ENCODE data around the gene RIMBP2. TPM values are rescaled to one million over a fixed set of nuclear protein-coding genes. Genes with fewer than 3 reads are reported as not detected.

RIMBP2 gene
- total and polyA plus RNA-seq, 4 donors, result 0.39 to 1.0 TPM; not detected in 2

- ATAC-seq (ENCODE audit: low FRiP score) (no peak), DNase-seq (no peak)
- H3K4me1 ChIP-seq (ENCODE audit: control insufficient read depth in 1 of 2, insufficient read depth in 2 of 2, low read length in 2 of 2), result no peaks in the 10 kb centered on the region
- WGBS, 2 donors, result 16 to 18% methylated on average over 11 of the region's 11 CpGs
- peaks cover 3% of the 10 kb centered on the region for H3K9me3 ChIP-seq (ENCODE audit: control insufficient read depth, low read length)
- intact Hi-C loops (cut with DNase I), result no loop called here
- no peak overlapping the region for H3K4me3 ChIP-seq (ENCODE audit: low read length in 2 of 2)
- H3K27ac ChIP-seq (ENCODE audit: low read depth in 1 of 2, low read length in 2 of 2), result no peak overlapping the region
- H3K27me3 ChIP-seq (ENCODE audit: control insufficient read depth in 1 of 2, insufficient read depth in 2 of 2, low read length in 1 of 2), result no peaks in the 10 kb centered on the region
- no peaks in the 10 kb centered on the region for H3K36me3 ChIP-seq (ENCODE audit: control insufficient read depth in 1 of 2, insufficient read depth in 2 of 2, low read length in 1 of 2)
These were observed 869 bp upstream of the RIMBP2 start for GRCh38 chr12:130716969-130717366.

GRCh38 chr12:130715150-130715997 is 725 bp downstream of the RIMBP2 start:
- Histone ChIP-seq H3K27ac (ENCODE audit: low read depth in 1 of 2, low read length in 2 of 2) (no peak overlapping the region), H3K4me3 (ENCODE audit: low read length in 2 of 2) (peak overlapping the region in 1 of 2 donors; percentile 28), H3K27me3 (ENCODE audit: control insufficient read depth in 1 of 2, insufficient read depth in 2 of 2, low read length in 1 of 2) (no peaks in the 10 kb centered on the region), H3K9me3 (ENCODE audit: control insufficient read depth, low read length) (peaks cover 3% of the 10 kb centered on the region), H3K36me3 (ENCODE audit: control insufficient read depth in 1 of 2, insufficient read depth in 2 of 2, low read length in 1 of 2) (no peaks in the 10 kb centered on the region), H3K4me1 (ENCODE audit: control insufficient read depth in 1 of 2, insufficient read depth in 2 of 2, low read length in 2 of 2) (no peaks in the 10 kb centered on the region)
- WGBS, 2 donors, result 0 to 1% methylated on average over 42 of the region's 42 CpGs
- ATAC-seq (ENCODE audit: low FRiP score), result peak; percentile 6
- no peak for DNase-seq
- intact Hi-C loops (cut with DNase I), result no loop called here

- ATAC-seq (ENCODE audit: low FRiP score) (peak; percentile 36), DNase-seq (no peak)
- Histone ChIP-seq H3K36me3 (ENCODE audit: control insufficient read depth in 1 of 2, insufficient read depth in 2 of 2, low read length in 1 of 2) (no peaks in the 10 kb centered on the region), H3K27me3 (ENCODE audit: control insufficient read depth in 1 of 2, insufficient read depth in 2 of 2, low read length in 1 of 2) (no peaks in the 10 kb centered on the region), H3K27ac (ENCODE audit: low read depth in 1 of 2, low read length in 2 of 2) (no peak overlapping the region), H3K9me3 (ENCODE audit: control insufficient read depth, low read length) (peaks cover 3% of the 10 kb centered on the region), H3K4me3 (ENCODE audit: low read length in 2 of 2) (peak overlapping the region in 1 of 2 donors; percentile 28), H3K4me1 (ENCODE audit: control insufficient read depth in 1 of 2, insufficient read depth in 2 of 2, low read length in 2 of 2) (no peaks in the 10 kb centered on the region)
- 1% methylated on average over 18 to 20 of the region's 20 CpGs for whole genome bisulfite sequencing, 2 donors
- intact Hi-C loops (cut with DNase I), result no loop called here
These were observed 1.4 kb downstream of the RIMBP2 start for GRCh38 chr12:130714591-130715149.

- no peaks in the 10 kb centered on the region for H3K4me1 ChIP-seq (ENCODE audit: control insufficient read depth in 1 of 2, insufficient read depth in 2 of 2, low read length in 2 of 2)
- peaks cover 3% of the 10 kb centered on the region for H3K9me3 ChIP-seq (ENCODE audit: control insufficient read depth, low read length)
- no peaks in the 10 kb centered on the region for H3K27me3 ChIP-seq (ENCODE audit: control insufficient read depth in 1 of 2, insufficient read depth in 2 of 2, low read length in 1 of 2)
- DNase-seq, result no peak
- 1 to 2% methylated on average over 18 to 20 of the region's 20 CpGs for WGBS, 2 donors
- H3K36me3 ChIP-seq (ENCODE audit: control insufficient read depth in 1 of 2, insufficient read depth in 2 of 2, low read length in 1 of 2), result no peaks in the 10 kb centered on the region
- intact Hi-C loops (cut with DNase I), result no loop called here
- peak; percentile 16 for ATAC-seq (ENCODE audit: low FRiP score)
- H3K4me3 ChIP-seq (ENCODE audit: low read length in 2 of 2), result no peak overlapping the region
- no peak overlapping the region for H3K27ac ChIP-seq (ENCODE audit: low read depth in 1 of 2, low read length in 2 of 2)
These were observed 2.0 kb downstream of the RIMBP2 start for GRCh38 chr12:130714091-130714590.

- intact Hi-C loops (cut with DNase I), result no loop called here
- Histone ChIP-seq H3K27ac (ENCODE audit: low read depth in 1 of 2, low read length in 2 of 2) (no peak overlapping the region), H3K27me3 (ENCODE audit: control insufficient read depth in 1 of 2, insufficient read depth in 2 of 2, low read length in 1 of 2) (no peaks in the 10 kb centered on the region), H3K4me3 (ENCODE audit: low read length in 2 of 2) (no peak overlapping the region), H3K36me3 (ENCODE audit: control insufficient read depth in 1 of 2, insufficient read depth in 2 of 2, low read length in 1 of 2) (no peaks in the 10 kb centered on the region), H3K4me1 (ENCODE audit: control insufficient read depth in 1 of 2, insufficient read depth in 2 of 2, low read length in 2 of 2) (no peaks in the 10 kb centered on the region), H3K9me3 (ENCODE audit: control insufficient read depth, low read length) (peaks cover 3% of the 10 kb centered on the region)
- 10 to 11% methylated on average over 18 of the region's 18 CpGs for WGBS, 2 donors
- DNase-seq (no peak), ATAC-seq (ENCODE audit: low FRiP score) (no peak)
These were observed 2.5 kb downstream of the RIMBP2 start for GRCh38 chr12:130713581-130713991.

- H3K4me3 ChIP-seq (ENCODE audit: low read length in 2 of 2), result no peak overlapping the region
- WGBS, 2 donors, result 74 to 79% methylated on average over 20 of the region's 20 CpGs
- DNase-seq (no peak), ATAC-seq (ENCODE audit: low FRiP score) (no peak)
- no peaks in the 10 kb centered on the region for H3K27me3 ChIP-seq (ENCODE audit: control insufficient read depth in 1 of 2, insufficient read depth in 2 of 2, low read length in 1 of 2)
- no peak overlapping the region for H3K27ac ChIP-seq (ENCODE audit: low read depth in 1 of 2, low read length in 2 of 2)
- intact Hi-C loops (cut with DNase I), result no loop called here
- no peaks in the 10 kb centered on the region for H3K4me1 ChIP-seq (ENCODE audit: control insufficient read depth in 1 of 2, insufficient read depth in 2 of 2, low read length in 2 of 2)
- H3K9me3 ChIP-seq (ENCODE audit: control insufficient read depth, low read length), result peaks cover under 1% of the 10 kb centered on the region
- H3K36me3 ChIP-seq (ENCODE audit: control insufficient read depth in 1 of 2, insufficient read depth in 2 of 2, low read length in 1 of 2), result no peaks in the 10 kb centered on the region
These were observed 3.6 kb downstream of the RIMBP2 start for GRCh38 chr12:130712346-130713065.

GRCh38 chr12:130711756-130712155 is 4.3 kb downstream of the RIMBP2 start:
- 91% methylated on average over 16 of the region's 16 CpGs for WGBS, 2 donors
- intact Hi-C loops (cut with DNase I), result no loop called here
- no peaks in the 10 kb centered on the region for H3K27me3 ChIP-seq (ENCODE audit: control insufficient read depth in 1 of 2, insufficient read depth in 2 of 2, low read length in 1 of 2)
- H3K27ac ChIP-seq (ENCODE audit: low read depth in 1 of 2, low read length in 2 of 2), result no peak overlapping the region
- no peaks in the 10 kb centered on the region for H3K9me3 ChIP-seq (ENCODE audit: control insufficient read depth, low read length)
- no peaks in the 10 kb centered on the region for H3K4me1 ChIP-seq (ENCODE audit: control insufficient read depth in 1 of 2, insufficient read depth in 2 of 2, low read length in 2 of 2)
- no peaks in the 10 kb centered on the region for H3K36me3 ChIP-seq (ENCODE audit: control insufficient read depth in 1 of 2, insufficient read depth in 2 of 2, low read length in 1 of 2)
- DNase-seq (no peak), ATAC-seq (ENCODE audit: low FRiP score) (no peak)
- no peak overlapping the region for H3K4me3 ChIP-seq (ENCODE audit: low read length in 2 of 2)

GRCh38 chr12:130710733-130711080 is 5.4 kb downstream of the RIMBP2 start:
- DNase-seq, result no peak
- no peak overlapping the region for H3K4me3 ChIP-seq (ENCODE audit: low read length in 2 of 2)
- no peak for ATAC-seq (ENCODE audit: low FRiP score)
- no peaks in the 10 kb centered on the region for H3K9me3 ChIP-seq (ENCODE audit: control insufficient read depth, low read length)
- intact Hi-C loops (cut with DNase I), result no loop called here
- no peaks in the 10 kb centered on the region for H3K4me1 ChIP-seq (ENCODE audit: control insufficient read depth in 1 of 2, insufficient read depth in 2 of 2, low read length in 2 of 2)
- H3K36me3 ChIP-seq (ENCODE audit: control insufficient read depth in 1 of 2, insufficient read depth in 2 of 2, low read length in 1 of 2), result no peaks in the 10 kb centered on the region
- H3K27me3 ChIP-seq (ENCODE audit: control insufficient read depth in 1 of 2, insufficient read depth in 2 of 2, low read length in 1 of 2), result no peaks in the 10 kb centered on the region
- H3K27ac ChIP-seq (ENCODE audit: low read depth in 1 of 2, low read length in 2 of 2), result no peak overlapping the region
- WGBS, 2 donors, result 87% methylated on average over 7 of the region's 7 CpGs
